NCI-H146 treated with DMSO at 0.1 percent for 48 hours (cell line): ENCODE data around the gene CDKL2.
"Not testable (repeated sequence)": the region's sequence is repeated elsewhere in the genome, so short reads cannot be mapped to it uniquely, and the experiment has no call there.

Experiments used
- DNase-seq: peaks from one replicate; lab custom pipeline; 2025; ENCODE audit not compliant: unreplicated experiment; lab: John Stamatoyannopoulos, UW

The CDKL2 gene

DNA sequence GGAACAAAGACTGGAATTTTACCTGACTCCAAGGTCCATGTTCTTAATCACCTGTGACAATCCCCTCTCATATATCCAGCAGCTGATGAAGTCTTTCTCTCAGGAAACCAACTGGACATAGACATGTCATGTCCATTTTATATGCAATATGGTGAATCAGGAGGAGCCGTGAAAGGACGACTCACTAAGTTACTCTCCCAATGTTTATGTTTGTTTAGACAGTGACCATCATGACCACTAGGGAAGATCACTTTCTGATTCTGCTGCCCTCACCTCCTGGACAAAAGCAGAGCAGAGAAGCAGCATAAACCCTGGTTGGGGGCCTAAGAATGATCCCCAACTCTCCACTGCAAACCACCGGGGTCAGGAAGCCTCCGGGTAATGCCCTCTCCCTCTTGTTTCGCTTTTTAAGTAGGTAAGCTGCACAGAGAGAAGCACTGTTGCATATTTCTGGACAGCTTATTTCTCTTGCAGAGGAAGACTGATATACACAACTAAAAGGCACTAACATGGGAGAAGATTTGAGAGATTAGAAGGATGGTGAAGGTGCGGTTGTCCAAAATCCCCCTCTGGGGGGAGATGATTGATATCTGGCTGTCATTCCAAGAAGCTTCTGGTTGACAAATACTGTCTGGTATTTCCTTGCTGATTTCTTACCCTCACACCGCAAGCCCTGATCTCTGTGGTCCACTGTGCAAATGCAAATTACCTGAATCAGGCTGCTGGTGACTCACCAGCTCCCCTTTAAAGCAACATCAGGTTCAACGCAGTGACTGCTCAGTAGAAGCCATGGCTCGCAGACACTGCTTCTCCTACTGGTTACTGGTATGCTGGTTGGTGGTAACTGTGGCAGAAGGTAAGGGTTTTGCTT is 74.8 kb downstream of the CDKL2 start, which contains the start of gene ODAPH:
TSS of gene ODAPH (plus strand) at position 773 of the 871 bp plus-strand sequence. CDS start at position 790, 17 bp downstream.
- no peak for DNase-seq

DNA sequence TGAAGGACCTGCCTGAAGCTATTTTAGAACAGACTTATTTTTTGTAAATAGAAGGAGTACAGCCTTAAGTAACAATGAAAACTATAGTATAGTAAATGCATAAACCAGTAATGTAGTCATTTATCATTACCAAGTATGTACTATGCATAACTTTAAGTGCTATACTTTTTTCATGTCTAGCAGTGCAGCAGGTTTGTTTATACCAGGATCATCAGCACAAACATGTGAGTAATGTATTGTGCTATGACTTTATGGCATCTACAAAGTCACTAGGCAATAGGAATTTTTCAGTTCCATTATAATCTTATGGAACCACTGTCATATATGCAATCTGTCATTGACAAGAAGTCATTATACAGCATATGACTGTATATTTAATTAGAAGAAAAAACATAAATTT is 77.9 kb downstream of the CDKL2 start:
- no peak for DNase-seq

DNA sequence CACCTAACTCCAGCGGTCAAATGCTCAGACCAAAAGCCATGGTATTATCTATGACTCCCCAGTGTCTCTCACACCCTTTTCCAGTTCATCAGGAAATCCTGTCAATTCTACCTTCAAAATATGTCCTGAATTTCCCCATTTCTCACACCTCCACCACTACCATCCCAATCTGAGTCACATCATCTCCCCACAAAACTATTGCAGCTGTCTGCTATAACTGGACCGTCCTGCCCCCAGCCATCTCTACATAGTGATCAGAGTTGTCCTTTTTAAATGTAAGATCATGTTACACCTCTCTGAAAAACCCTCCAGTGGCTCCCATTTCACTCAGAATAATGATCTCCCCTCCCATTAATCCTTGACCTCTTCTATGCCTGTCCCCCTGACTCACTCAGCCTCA is 81.3 kb downstream of the CDKL2 start:
- no peak for DNase-seq

DNA sequence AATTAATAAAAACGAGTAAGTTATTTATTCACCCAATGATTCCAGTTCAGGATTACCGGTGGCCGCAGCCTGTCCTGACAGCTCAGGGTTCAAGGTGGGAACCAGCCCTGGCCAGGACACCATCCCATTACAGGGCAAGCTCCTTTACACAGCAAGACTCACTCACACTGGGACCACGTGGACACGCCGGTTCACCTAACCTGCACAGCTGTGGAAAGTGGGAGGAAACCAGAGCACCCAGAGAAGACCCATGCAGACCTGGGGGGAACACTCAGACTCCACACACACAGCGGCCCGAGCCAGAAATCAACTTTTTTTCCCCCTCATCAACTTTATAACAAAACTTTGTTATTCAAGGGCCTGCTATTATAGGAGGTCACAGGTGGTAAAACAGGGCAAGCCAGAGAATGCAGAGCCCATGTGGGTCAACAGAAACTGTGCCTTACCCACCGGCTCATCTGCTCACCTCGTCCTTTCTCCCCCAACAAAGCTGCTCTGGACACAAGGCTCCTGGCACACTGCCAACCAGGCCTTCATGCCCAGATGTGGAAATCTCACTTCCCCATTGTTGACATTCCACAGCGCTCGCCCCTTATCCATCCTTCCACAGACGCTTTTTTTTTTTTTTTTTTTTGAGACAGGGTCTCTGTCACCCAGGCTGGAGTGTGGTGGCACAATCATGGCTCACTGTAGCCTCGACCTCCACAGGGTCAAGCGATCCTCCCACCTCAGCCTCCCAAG is 82.5 kb downstream of the CDKL2 start:
- DNase-seq, result no peak

DNA sequence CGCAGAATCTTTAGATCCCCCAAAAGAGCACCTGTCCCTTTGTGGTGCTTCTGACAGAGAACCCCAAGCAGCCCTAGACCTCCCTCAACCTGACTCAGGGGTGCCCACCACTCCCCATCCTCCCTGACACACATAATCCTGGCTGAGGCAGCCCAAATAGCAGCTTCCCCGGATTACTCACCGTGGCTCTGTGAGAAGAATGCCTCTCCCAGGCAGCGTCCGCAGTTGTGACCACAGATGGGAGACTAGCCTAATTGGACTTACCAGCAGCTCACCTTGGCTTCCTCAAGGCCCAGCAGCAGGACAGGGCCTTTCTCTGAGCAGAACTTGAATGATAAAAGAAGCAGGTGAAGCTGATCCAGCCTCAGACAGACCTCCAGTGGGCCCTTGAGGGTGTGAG is 84.8 kb downstream of the CDKL2 start:
- DNase-seq, result no peak

DNA sequence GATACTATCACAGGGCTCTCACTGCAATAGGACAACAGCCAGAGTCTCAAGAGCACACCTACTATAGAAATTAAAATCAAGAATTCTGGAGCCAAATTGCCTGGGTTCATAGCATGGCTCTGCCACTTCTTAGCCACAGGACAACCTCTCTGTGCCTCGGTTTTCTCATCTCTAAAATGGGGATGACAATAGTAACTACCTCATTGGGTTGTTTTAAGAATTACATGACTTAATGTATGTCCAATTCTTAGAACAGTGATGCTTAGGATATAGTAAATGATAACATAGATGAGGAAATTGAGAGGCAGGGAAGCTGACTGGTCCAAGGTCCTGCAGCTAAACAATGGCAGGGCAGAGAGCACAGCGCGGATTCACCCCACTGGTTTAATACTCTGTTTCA is 85.5 kb downstream of the CDKL2 start:
- no peak for DNase-seq

DNA sequence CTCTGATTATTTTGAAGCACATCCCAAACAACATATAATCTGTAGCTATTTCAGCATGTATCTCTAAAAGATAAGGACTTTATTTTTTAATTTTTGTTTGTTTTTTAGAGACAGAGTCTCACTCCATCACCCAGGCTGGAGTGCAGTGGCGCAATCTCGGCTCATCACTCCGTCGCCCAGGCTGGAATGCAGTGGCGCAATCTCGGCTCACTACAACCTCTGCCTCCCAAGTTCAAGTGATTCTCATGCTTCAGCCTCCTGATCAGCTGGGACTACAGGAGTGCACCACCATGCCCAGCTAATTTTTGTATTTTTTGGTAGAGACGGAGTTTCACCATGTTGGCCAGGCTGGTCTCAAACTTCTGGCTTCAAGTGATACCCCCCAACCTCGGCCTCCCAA is 86.1 kb downstream of the CDKL2 start:
- not testable (repeated sequence) for DNase-seq

DNA sequence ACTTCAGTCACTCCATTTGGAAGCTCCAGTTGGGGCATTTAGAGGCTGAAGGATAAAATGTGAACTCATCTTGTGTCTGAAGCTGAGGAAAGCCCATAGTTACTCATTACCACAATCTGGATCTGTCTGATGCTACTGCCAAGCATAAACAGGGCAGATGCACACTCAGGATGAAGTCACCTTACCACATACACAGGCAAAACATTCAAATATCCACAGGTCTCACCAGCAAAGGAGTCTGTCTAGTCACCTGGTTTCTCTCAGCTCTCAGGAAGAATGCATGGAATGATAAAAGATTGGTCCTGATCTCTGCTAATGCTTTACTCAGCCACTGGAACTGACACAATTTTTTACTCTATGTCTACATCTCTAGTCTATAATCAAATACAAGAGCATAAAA is 87.5 kb downstream of the CDKL2 start:
- no peak for DNase-seq

DNA sequence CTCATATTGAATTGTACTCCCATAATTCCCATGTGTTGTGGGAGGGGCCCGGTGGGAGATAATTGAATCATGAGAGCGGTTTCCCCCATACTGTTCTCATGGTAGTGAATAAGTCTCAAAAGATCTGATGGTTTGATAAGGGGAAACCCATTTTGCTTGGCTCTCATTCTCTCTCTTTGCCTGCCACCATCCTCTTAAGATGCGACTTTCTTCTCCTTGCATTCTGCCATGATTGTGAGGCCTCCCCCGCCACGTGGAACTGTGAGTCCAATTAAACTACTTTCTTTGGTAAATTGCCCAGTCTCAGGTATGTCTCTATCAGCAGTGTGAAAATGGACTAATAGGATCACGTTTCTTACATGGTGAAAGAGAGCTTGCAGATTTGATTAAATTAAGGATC is 93.0 kb downstream of the CDKL2 start:
- not testable (repeated sequence) for DNase-seq

DNA sequence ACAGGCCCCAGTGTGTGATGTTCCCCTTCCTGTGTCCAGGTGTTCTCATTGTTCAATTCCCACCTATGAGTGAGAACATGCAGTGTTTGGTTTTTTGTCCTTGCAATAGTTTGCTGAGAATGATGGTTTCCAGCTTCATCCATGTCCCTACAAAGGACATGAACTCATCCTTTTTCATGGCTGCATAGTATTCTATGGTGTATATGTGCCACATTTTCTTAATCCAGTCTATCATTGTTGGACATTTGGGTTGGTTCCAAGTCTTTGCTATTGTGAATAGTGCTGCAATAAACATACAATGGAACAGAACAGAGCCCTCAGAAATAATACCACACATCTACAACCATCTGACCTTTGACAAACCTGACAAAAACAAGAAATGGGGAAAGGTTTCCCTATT is 96.4 kb downstream of the CDKL2 start:
- DNase-seq, result not testable (repeated sequence)

DNA sequence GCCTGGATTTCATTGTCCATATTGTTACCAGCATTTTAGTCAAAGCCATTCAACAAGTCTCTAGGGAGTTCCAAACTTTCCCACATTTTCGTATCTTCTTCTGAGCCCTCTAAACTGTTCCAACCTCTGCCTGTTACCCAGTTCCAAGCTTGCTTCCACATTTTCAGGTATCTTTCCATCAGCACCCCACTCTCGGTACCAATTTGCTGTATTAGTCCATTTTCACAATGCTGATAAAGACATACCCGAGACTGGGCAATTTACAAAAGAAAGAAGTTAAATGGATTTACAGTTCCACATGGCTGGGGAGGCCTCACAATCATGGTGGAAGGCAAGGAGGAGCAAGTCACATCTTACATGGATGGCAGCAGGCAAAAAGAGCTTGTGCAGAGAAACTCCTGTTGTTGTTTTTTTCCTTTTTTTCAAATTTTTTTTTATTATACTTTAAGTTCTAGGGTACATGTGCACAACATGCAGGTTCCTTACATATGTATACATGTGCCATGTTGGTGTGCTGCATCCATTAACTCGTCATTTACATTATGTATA is 96.9 kb downstream of the CDKL2 start:
- not testable (repeated sequence) for DNase-seq

DNA sequence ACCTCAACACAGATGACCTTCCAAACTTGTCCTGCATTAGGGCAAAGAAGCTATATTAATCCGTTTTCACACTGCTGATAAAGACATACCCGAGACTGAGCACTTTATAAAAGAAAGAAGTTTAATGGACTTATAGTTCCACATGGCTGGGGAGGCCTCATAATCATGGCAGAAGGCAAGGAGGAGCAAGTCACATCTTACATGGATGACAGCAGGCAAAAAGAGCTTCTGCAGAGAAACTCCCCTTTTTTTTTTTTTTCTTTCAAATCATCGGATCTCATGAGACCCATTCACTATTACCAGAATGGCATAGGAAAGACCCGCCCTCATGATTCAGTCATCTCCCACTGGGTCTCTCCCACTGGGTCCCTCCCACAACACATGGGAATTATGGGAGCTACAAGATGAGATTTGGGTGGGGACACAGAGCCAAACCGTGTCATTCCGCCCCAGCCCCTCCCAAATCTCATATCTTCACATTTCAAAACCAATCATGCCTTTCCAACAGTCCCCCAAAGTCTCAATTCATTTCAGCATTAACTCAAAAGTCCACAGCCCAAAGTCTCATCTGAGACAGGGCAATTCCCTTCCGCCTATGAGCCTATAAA is 98.7 kb downstream of the CDKL2 start:
- not testable (repeated sequence) for DNase-seq

DNA sequence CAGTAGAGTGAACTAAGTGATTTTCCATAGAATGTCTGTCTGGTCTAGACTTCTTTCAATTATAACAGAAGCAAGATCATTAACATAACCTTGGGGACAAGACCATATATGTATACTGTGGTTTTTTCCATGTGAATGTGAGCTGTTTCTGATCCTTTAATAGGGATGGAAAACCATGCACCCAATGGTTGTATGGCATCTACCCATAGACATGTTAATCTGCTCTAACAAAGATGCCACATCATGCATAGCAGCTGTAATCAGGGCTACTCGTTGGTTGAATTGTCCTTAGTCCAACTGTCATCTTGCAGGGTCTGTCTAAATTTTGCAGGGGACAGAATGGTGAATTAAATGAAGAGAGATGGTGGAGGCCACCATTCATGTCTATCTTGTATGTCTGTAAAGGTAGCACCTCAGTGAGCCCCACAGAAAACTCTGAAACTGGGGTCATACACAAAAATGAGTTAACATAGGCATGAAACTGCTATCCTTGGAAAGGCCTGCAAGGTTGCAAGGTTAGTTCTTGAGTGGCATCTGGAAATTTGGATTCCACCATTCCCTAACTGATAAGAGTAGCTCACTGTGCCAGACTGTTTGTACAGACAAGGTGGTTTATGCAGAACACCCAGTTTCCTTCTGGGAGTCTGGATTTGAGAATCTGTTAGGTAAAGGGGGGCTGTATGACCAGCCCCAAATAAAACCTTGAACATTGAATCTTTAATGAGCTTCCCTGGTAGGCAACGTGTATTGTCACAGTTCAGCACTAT is 99.6 kb downstream of the CDKL2 start:
- DNase-seq, result no peak
